Esophagus (tissue), 2 donors: ENCODE data around the gene PARD3B. TPM values are rescaled to one million over a fixed set of nuclear protein-coding genes. Genes with fewer than 3 reads are reported as not detected.

Experiments used
- H3K27ac ChIP-seq, 2 donors: one replicate each; pipeline ENCODE4 v1.5.1; 2013; ENCODE audit warnings: low read depth in 2 of 2, mild to moderate bottlenecking in 2 of 2, inconsistent platforms in 1 of 2, low read length in 1 of 2, moderate library complexity in 1 of 2
- H3K27me3 ChIP-seq, 2 donors: one replicate each; pipeline ENCODE4 v1.6.1; 2013; ENCODE audit warnings: low read length in 2 of 2, control low read depth in 1 of 2, mild to moderate bottlenecking in 1 of 2; ENCODE audit not compliant: insufficient read depth in 2 of 2, control insufficient read depth in 1 of 2
- H3K36me3 ChIP-seq, 2 donors: one replicate each; pipeline ENCODE4 v1.6.1; 2013; ENCODE audit warnings: low read length in 1 of 2; ENCODE audit not compliant: control insufficient read depth in 2 of 2, insufficient read depth in 2 of 2
- H3K4me1 ChIP-seq, 2 donors: one replicate each; pipeline ENCODE4 v1.6.1; 2013; ENCODE audit warnings: low read length in 1 of 2; ENCODE audit not compliant: control insufficient read depth in 2 of 2, insufficient read depth in 2 of 2
- H3K4me3 ChIP-seq, 2 donors: one replicate each; pipeline ENCODE4 v1.5.1; 2013; ENCODE audit warnings: low read length in 2 of 2, mild to moderate bottlenecking in 2 of 2, low read depth in 1 of 2, moderate library complexity in 1 of 2
- H3K9me3 ChIP-seq, 2 donors: one replicate each; pipeline ENCODE4 v1.6.1; 2013; ENCODE audit warnings: mild to moderate bottlenecking in 2 of 2, low read depth in 1 of 2, low read length in 1 of 2, moderate library complexity in 1 of 2; ENCODE audit not compliant: control insufficient read depth in 2 of 2, insufficient read depth in 1 of 2
- WGBS, 2 donors: extraction: QIAGEN DNeasy Blood & Tissue Kit; methylation state at CpG; one replicate each; pipeline ENCODE4 v1.1.7; 2013; 5-methylcytosine and 5-hydroxymethylcytosine counted together
- polyA plus RNA-seq, 2 donors: library from polyadenylated mRNA; stranded (reverse); fragments of 200-250 nt; gene quantifications; one replicate each; pipeline ENCODE4 v1.2.3, GENCODE V29; 2013
- donor health status: healthy with polysubstance abuse.
- donor health status: Bipolar disorder and iron deficiency.

Gene PARD3B
- polyA plus RNA-seq, 2 donors: 1.2 to 1.3 TPM

DNA sequence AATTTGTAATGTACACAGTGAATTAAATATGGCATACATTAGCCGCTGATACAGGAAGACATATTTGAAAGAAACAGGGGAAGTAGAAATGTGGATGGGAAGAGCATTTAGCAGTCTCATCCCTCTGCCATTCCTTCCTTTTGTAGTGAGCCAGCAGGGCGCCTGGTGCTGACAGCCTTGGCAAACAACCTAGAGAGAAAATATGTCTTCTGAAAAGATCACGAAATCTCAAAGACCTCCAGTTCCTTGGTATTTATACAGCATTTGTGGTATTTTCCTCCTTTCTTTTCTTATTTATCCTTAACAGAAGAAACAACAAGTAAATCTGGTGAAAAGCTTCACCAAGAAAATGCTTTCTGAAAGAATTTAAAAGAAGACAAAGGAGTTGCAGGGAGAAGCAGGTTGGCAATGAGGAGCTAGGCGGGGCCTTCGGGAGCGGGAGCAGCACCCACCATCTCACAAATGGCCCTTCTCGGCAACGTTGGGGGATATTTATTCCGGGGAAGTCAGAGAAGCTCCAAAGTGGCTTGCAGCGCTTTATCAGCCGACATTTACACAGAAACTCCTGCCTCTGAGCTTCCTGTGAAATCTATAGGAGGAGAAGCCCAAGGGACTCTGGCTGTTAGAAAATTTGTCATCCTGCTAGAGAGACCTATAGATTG lies 731.0 kb downstream of the PARD3B start:
- Histone ChIP-seq H3K4me1 (no peaks in the 10 kb centered on the region), H3K9me3 (no peaks in the 10 kb centered on the region), H3K27me3 (no peaks in the 10 kb centered on the region), H3K4me3 (no peak overlapping the region), H3K27ac (no peak overlapping the region), H3K36me3 (no peaks in the 10 kb centered on the region)
- 92% methylated on average over 11 of the region's 11 CpGs for WGBS, 2 donors

DNA sequence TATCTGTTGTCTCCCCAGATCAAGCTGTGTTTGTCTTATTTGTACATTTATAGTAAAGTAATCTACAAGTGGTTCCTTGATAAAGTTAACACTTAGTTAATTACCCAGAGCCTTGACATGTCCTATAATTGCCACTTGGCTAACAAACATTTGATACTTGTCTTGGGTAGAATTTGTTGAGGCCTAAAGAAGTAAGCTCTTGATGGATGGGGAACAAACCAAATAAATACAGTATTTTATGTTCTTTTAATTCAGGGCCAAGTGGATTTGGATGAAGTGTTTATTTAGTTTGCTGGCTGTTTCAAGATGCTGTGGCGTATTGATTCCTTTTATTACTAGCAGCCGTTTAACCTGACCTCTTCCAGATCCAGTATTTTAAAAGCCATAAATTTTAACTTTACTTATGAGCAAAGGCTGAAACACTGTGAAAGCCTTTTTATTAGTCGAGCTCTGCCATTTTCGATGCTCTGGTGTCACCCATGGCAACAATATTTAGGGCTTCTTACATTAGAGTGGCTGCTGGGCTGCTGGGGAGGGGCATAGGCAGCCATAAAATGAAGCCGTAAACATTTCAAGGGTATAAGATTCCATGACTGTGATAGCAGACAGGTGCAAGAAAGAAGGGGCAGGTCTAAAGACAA lies 735.4 kb downstream of the PARD3B start:
- Histone ChIP-seq H3K4me3 (no peak overlapping the region), H3K9me3 (no peaks in the 10 kb centered on the region), H3K36me3 (no peaks in the 10 kb centered on the region), H3K27me3 (no peaks in the 10 kb centered on the region), H3K4me1 (no peaks in the 10 kb centered on the region), H3K27ac (no peak overlapping the region)
- WGBS, 2 donors: 68 to 70% methylated on average over 5 of the region's 5 CpGs

DNA sequence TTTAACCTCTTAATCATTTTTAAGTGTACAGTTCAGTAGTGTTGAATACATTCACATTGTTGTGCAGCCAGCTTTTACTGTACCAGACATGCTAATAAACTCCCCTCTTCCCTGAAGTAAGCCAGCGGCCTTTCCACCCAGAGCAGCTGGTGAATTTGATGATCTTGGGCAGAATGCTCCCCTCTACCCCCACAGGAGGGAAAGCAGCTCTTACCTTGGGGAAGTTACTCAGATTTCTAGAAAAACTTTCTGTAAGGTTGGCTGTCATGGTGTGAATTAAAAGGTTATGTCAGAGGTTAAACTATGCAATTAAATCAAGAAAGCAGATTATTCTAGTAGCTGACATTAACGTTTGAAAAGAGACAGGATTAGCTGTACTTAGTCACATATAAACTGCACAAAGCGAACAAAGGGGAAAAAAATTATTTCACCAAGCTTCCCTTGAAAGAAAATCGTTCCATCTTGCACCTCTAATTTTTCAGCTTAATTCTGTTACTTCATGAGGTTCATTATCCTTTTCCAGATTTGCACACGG lies 738.5 kb downstream of the PARD3B start:
- Histone ChIP-seq H3K9me3 (no peaks in the 10 kb centered on the region), H3K27ac (no peak overlapping the region), H3K4me3 (no peak overlapping the region), H3K27me3 (no peaks in the 10 kb centered on the region), H3K36me3 (no peaks in the 10 kb centered on the region), H3K4me1 (no peaks in the 10 kb centered on the region)
- 75 to 79% methylated on average over 5 of the region's 5 CpGs for WGBS, 2 donors

DNA sequence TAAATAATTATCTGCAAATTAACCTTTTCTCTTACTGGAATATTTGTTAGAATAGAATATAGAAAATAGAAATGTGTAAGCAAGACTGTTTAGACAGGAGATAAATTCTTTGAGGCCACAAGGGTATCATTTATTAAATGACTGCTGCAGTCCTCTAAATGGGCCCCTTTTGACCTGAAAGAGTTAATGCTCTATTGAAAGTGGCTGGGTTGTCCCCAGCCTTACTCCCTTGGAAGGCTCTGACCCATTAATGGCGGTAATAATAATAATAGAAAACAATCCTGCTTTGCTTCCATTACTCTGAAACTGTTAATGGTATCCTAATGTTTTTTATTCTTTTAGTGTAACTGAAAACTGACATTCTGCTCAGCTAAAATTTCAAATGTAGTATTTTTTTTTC lies 739.1 kb downstream of the PARD3B start:
- no peaks in the 10 kb centered on the region for H3K9me3 ChIP-seq
- no peaks in the 10 kb centered on the region for H3K4me1 ChIP-seq
- H3K27ac ChIP-seq: no peak overlapping the region
- H3K27me3 ChIP-seq: no peaks in the 10 kb centered on the region
- no peaks in the 10 kb centered on the region for H3K36me3 ChIP-seq
- WGBS, 2 donors: 88 to 94% methylated on average over 1 of the region's 1 CpG
- H3K4me3 ChIP-seq: no peak overlapping the region

DNA sequence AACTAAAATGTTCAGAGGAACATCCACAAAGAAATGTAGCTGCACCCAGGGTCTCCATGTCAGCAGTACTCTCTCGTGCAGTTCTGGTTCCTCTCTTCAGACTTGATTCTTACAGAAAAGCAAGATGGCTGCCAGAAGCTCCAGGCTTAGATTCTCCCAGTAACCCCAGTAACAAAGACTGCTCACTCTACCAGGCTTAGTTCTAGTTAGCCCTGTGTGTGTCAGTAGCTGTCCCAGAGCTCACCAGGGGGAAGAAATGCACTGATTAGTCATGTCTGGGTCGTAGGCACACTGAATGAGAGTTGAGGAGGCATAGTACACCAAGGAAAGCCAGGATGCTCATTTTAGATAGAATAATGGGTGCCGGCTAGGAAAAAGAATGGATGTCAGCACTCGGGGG lies 742.0 kb downstream of the PARD3B start:
- no peak overlapping the region for H3K4me3 ChIP-seq
- peaks cover 0 to 2% of the 10 kb centered on the region in 2 donors for H3K9me3 ChIP-seq
- no peaks in the 10 kb centered on the region for H3K4me1 ChIP-seq
- 89 to 91% methylated on average over 4 of the region's 4 CpGs for WGBS, 2 donors
- no peaks in the 10 kb centered on the region for H3K27me3 ChIP-seq
- H3K27ac ChIP-seq: no peak overlapping the region
- no peaks in the 10 kb centered on the region for H3K36me3 ChIP-seq

DNA sequence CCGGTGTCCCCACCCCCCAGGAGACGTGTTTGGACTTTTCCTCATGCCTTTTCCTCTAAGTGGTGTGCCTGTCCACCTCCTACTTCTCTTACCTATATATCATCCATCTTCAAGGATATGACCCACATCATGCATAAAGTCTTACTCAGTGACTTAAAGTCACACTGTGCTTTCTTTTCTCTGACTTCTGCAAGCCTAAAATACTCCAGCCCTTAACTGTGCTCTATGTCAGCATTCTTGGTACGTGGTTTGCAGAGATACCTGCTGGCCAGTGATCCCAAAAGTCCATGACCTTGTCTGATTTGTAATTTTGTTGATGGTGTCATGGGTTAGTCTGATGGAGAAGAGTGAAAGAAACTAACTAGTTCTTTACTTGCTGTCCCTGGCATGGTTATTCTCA lies 743.4 kb downstream of the PARD3B start:
- no peaks in the 10 kb centered on the region for H3K27me3 ChIP-seq
- peaks cover 0 to 2% of the 10 kb centered on the region in 2 donors for H3K9me3 ChIP-seq
- no peak overlapping the region for H3K4me3 ChIP-seq
- no peaks in the 10 kb centered on the region for H3K4me1 ChIP-seq
- 87 to 92% methylated on average over 3 of the region's 3 CpGs for WGBS, 2 donors
- H3K27ac ChIP-seq: no peak overlapping the region
- H3K36me3 ChIP-seq: no peaks in the 10 kb centered on the region

DNA sequence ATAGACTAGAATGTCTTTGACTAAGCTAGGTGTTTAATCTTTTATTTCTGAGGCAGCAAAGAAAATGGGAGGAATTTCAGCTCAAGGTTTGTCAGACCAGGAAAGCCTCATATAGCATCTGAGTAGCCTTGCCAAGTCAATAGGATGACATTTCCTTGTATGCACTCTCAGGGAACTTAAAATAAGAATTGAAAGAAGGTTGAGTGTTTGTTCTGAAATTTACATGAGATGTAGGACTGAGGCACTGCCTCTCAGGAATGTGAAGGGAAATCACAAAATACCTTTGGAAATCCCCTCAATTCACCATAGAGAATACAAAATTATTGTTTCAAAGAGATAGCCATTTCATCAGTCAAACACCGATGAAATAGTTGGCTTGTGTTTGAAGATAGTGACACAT lies 745.0 kb downstream of the PARD3B start:
- Histone ChIP-seq H3K4me3 (no peak overlapping the region), H3K27me3 (no peaks in the 10 kb centered on the region), H3K4me1 (no peaks in the 10 kb centered on the region), H3K27ac (no peak overlapping the region), H3K9me3 (peaks cover 0 to 2% of the 10 kb centered on the region in 2 donors), H3K36me3 (no peaks in the 10 kb centered on the region)
- WGBS, 2 donors: 50 to 71% methylated on average over 1 of the region's 1 CpG

DNA sequence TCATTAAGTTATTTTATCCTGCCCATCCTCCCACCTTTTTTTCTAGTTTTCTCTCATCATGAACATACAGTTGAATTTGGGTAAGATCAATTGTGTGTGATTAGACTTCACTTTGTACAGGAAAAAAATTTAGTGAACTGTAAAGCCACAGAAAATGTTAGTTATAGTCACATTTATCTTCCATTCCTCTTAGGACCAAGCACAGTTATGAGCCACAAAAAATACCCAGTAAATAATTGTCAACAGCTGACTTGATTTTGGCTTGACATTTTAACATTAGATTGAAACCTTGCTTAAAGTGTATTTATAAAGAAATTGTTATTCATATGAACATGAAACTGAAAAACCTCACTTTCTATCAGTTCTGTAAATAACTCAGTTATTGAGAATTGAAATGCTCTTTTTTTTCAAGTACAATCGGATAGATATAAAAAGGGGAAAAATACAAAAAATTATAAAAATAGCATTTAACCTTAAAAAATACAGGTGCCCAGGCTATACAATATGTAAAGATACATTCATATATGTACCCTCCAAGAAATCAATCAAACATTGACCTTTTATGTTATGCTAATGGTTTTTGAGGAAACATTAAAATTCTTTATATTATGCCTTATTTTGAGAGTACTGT lies 747.5 kb downstream of the PARD3B start:
- Histone ChIP-seq H3K36me3 (no peaks in the 10 kb centered on the region), H3K9me3 (peaks cover 0 to 2% of the 10 kb centered on the region in 2 donors), H3K27me3 (no peaks in the 10 kb centered on the region), H3K27ac (no peak overlapping the region), H3K4me1 (no peaks in the 10 kb centered on the region), H3K4me3 (no peak overlapping the region)
- 92 to 95% methylated on average over 1 of the region's 1 CpG for WGBS, 2 donors

DNA sequence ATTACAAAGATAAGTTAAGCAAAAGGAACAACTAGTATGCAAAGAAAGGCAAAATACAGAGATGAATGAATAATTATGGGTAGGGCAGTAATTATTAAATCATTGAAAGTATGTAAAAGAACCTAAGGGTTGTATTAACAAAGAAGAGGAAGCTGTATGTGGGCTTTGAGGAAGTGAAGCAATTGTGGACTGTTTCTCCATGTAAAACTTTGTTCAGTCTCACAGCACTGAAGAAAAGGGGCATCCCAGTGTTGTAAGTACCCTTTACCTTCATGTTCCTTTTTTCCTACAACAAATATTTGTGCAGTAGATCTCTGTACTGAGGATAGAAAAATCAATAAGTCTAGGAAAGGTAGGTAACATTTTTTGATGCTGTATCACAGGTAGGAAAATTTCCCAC lies 748.3 kb downstream of the PARD3B start:
- Histone ChIP-seq H3K4me1 (no peaks in the 10 kb centered on the region), H3K4me3 (no peak overlapping the region), H3K9me3 (peaks cover 0 to 2% of the 10 kb centered on the region in 2 donors), H3K36me3 (no peaks in the 10 kb centered on the region), H3K27ac (no peak overlapping the region), H3K27me3 (no peaks in the 10 kb centered on the region)
